Measurements from ENCODE around the gene BTBD9. TPM values are rescaled to one million over a fixed set of nuclear protein-coding genes. Genes with fewer than 3 reads are reported as not detected.

The BTBD9 gene
- total RNA-seq, 4 donors from 2014 or later: 8.6 to 34.1 (median 30.8) TPM

DNA sequence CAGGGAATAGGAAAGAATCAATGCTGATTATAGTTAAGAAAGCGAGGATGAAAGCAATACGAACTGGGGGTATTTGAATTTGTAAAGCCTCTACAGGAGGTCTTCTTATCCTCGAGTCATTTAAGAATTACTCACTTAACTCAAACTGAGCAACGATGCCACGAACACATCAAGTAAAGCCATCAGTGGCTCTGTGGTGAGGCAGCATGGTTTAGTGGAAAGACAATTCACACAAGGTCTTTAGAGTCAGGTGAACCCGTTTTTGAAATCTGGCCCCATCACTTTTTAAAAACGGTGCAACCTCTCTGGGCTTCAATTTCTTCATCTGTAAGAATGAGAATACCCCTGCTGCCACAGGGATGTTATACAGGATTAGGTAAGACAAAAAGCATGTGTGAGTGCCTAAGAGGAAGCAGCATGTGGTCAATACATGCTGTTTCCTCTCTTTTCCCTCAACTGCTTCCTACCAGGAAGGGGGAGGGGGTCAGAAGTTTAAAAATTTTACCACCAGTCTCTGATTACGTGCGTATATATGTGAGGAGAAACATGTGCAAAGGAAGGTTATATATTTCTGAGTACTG lies 162.0 kb downstream of the BTBD9 start:
- H3K36me3 ChIP-seq: no peaks in the 10 kb centered on the region
- intact Hi-C loops (cut with DNase I; ENCODE audit: low total_unique reads): no loop called here
- DNase-seq: no peak
- TF ChIP-seq POLR2A (IDR thresholded peaks at IDR 0.05) (no peak), POLR2AphosphoS5 (IDR thresholded peaks at IDR 0.05) (no peak), EP300 (IDR thresholded peaks at IDR 0.05; ENCODE audit: low read depth) (no peak)
- TF ChIP-seq, protein P1, sequence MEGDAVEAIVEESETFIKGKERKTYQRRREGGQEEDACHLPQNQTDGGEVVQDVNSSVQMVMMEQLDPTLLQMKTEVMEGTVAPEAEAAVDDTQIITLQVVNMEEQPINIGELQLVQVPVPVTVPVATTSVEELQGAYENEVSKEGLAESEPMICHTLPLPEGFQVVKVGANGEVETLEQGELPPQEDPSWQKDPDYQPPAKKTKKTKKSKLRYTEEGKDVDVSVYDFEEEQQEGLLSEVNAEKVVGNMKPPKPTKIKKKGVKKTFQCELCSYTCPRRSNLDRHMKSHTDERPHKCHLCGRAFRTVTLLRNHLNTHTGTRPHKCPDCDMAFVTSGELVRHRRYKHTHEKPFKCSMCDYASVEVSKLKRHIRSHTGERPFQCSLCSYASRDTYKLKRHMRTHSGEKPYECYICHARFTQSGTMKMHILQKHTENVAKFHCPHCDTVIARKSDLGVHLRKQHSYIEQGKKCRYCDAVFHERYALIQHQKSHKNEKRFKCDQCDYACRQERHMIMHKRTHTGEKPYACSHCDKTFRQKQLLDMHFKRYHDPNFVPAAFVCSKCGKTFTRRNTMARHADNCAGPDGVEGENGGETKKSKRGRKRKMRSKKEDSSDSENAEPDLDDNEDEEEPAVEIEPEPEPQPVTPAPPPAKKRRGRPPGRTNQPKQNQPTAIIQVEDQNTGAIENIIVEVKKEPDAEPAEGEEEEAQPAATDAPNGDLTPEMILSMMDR (IDR thresholded peaks at IDR 0.05): no peak
- in situ Hi-C loops (cut with MboI; ENCODE audit: low pct_ligation_motif_present in 1 of 4, low pct_unique_long_range_greater_than_20kb in 1 of 4, low sequenced_read_pairs in 3 of 4): loop anchor here in 3 of 4 donors (25.0 kb wide), 2 partner anchors 440 to 690 kb away; no protein-coding TSS in a partner anchor
- WGBS, 2 donors (ENCODE audit: low coverage in 1 of 2): 77 to 78% methylated on average over 9 of the region's 9 CpGs
- no peaks in the 10 kb centered on the region for H3K27me3 ChIP-seq
- H3K4me1 ChIP-seq: no peaks in the 10 kb centered on the region
- no peaks in the 10 kb centered on the region for H3K9me3 ChIP-seq
- no peak overlapping the region for H3K4me3 ChIP-seq
- no peak overlapping the region for H3K27ac ChIP-seq

DNA sequence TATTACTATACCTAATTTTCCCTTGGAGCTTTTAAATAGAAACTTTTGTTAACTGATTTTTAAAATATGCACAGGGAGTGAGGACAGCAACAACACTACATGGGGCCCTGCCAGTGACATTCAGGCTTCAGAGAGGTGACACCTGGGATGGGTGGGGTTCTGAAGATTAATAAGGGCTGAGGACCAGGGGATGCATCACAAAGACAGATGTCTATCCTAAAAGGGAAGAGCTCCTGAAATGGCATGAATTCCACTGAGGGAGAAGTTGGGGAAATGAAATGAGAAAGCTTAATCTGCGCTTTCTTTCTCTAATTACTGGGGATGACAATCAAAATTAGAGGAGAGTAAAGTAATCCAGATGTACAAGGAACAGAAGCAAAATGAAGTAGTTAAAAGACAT lies 162.8 kb downstream of the BTBD9 start:
- Histone ChIP-seq H3K36me3 (no peaks in the 10 kb centered on the region), H3K9me3 (no peaks in the 10 kb centered on the region), H3K27me3 (no peaks in the 10 kb centered on the region), H3K4me1 (no peaks in the 10 kb centered on the region), H3K27ac (no peak overlapping the region), H3K4me3 (no peak overlapping the region)
- 96 to 100% methylated on average over 1 of the region's 1 CpG for WGBS, 2 donors (ENCODE audit: low coverage in 1 of 2)
- no peak for TF ChIP-seq POLR2A (IDR thresholded peaks at IDR 0.05)
- no peak for TF ChIP-seq EP300 (IDR thresholded peaks at IDR 0.05; ENCODE audit: low read depth)
- TF ChIP-seq, protein P1 (IDR thresholded peaks at IDR 0.05): no peak
- no peak for TF ChIP-seq POLR2AphosphoS5 (IDR thresholded peaks at IDR 0.05)
- in situ Hi-C loops (cut with MboI; ENCODE audit: low pct_ligation_motif_present in 1 of 4, low pct_unique_long_range_greater_than_20kb in 1 of 4, low sequenced_read_pairs in 3 of 4): loop anchor here in 3 of 4 donors (25.0 kb wide), 2 partner anchors 440 to 690 kb away; no protein-coding TSS in a partner anchor
- intact Hi-C loops (cut with DNase I; ENCODE audit: low total_unique reads): no loop called here
- no peak for DNase-seq

DNA sequence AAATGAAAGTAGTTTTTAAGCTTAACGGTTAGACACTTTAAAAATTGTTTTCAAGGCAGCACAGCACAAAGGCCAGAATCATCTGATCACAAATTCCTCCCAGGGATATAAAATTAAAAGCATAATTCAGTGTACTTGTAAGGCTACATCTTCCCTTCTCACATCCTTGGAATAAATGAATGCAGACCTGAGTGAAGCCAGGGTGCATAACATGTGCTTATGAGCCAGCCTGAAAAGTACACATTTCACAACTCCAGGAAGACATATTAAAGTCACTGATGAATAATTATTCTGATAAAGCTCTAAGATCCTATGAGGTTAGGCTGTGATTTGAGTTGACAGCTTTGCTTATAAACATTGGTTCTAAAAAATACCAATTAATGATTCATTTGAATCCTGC lies 163.6 kb downstream of the BTBD9 start:
- no peak for DNase-seq
- H3K36me3 ChIP-seq: no peaks in the 10 kb centered on the region
- no peaks in the 10 kb centered on the region for H3K4me1 ChIP-seq
- no peaks in the 10 kb centered on the region for H3K27me3 ChIP-seq
- TF ChIP-seq EP300 (IDR thresholded peaks at IDR 0.05; ENCODE audit: low read depth) (no peak), POLR2A (IDR thresholded peaks at IDR 0.05) (no peak), POLR2AphosphoS5 (IDR thresholded peaks at IDR 0.05) (no peak)
- TF ChIP-seq, protein P1 (IDR thresholded peaks at IDR 0.05): no peak
- in situ Hi-C loops (cut with MboI; ENCODE audit: low pct_ligation_motif_present in 1 of 4, low pct_unique_long_range_greater_than_20kb in 1 of 4, low sequenced_read_pairs in 3 of 4): loop anchor here in 3 of 4 donors (25.0 kb wide), 2 partner anchors 439 to 689 kb away; no protein-coding TSS in a partner anchor
- H3K4me3 ChIP-seq: no peak overlapping the region
- WGBS, 2 donors (ENCODE audit: low coverage in 1 of 2): 91 to 100% methylated on average over 1 of the region's 1 CpG
- no peaks in the 10 kb centered on the region for H3K9me3 ChIP-seq
- intact Hi-C loops (cut with DNase I; ENCODE audit: low total_unique reads): no loop called here
- H3K27ac ChIP-seq: no peak overlapping the region

DNA sequence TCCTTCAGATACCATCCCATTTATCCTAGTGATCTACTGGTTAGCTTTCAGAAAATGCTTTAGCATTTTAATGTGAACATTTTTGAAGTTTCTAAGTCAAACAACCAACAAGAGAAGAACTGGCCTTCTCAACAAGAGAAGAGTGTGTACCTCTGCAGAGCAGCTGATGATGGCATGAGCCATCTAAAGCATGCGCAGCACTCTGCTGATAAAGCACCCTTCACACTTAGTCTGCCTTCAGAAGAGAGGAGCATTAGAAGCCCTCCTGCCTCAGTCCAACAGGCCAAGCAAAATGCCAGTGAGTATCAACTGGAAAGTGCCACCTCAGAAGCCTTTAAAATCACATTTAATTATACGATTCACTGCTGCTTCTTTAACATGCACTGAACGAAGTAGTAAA lies 169.2 kb downstream of the BTBD9 start:
- no peak overlapping the region for H3K27ac ChIP-seq
- no peaks in the 10 kb centered on the region for H3K9me3 ChIP-seq
- H3K4me3 ChIP-seq: no peak overlapping the region
- no peaks in the 10 kb centered on the region for H3K36me3 ChIP-seq
- TF ChIP-seq POLR2AphosphoS5 (IDR thresholded peaks at IDR 0.05): no peak
- TF ChIP-seq EP300 (IDR thresholded peaks at IDR 0.05; ENCODE audit: low read depth): no peak
- TF ChIP-seq, protein P1 (IDR thresholded peaks at IDR 0.05): no peak
- TF ChIP-seq POLR2A (IDR thresholded peaks at IDR 0.05): no peak
- 99 to 100% methylated on average over 3 of the region's 3 CpGs for WGBS, 2 donors (ENCODE audit: low coverage in 1 of 2)
- DNase-seq: no peak
- no peaks in the 10 kb centered on the region for H3K27me3 ChIP-seq
- in situ Hi-C loops (cut with MboI; ENCODE audit: low pct_ligation_motif_present in 1 of 4, low pct_unique_long_range_greater_than_20kb in 1 of 4, low sequenced_read_pairs in 3 of 4) (no loop called here), intact Hi-C loops (cut with DNase I; ENCODE audit: low total_unique reads) (no loop called here)
- no peaks in the 10 kb centered on the region for H3K4me1 ChIP-seq

All from transverse colon (tissue), 4 donors.